Measurements from ENCODE around the gene MRAS.
"Not testable (repeated sequence)": the region's sequence is repeated elsewhere in the genome, so short reads cannot be mapped to it uniquely, and the experiment has no call there.

The MRAS gene

DNA sequence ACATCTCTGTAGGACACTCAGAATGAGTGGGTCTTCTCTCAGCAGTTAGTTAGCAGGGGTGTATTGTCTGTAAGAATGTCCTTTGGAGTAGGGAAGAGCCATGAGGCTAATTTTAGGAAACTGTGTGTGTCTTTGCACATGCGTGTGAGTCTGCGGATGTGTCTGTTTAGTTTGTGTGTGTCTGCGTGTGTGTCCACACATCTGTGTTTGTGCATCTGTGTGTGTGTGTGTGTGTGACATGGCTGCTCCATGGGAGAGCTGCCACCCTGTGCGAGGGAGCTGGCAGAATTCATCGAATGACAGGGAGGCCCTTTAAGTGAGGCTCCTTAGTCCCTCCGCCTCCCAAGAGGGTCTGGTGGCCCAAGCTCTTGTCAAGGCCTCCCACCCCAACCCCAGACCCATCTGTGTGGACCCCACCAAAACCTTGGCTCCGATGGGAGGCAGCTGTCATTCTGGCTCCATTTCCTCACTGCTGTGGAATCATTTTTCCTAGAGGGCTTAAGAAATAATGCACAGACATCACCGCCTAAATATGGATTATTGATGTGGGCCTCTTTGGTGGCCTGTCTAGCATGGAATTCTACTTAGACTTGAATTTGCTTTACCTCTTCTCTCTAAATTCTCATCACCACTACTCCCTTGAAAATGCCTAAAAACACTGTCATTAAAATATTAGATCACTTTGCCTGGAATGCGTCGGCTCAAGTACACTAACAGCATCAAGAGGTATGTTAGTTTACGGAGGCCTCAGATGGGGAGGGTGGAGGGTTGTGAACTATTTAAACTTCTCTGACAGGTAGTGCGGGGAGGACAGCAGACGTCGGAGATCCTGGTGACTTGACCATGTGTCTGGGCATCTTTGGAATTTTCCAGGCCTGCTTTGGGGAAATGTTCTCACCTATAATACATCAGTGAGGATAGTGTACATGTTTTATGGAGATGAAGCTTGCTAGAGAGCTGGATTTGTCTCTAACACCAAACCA is 95.4 kb downstream of the MRAS start:
- no peak for DNase-seq (ENCODE audit: low read depth in 2 of 2)

DNA sequence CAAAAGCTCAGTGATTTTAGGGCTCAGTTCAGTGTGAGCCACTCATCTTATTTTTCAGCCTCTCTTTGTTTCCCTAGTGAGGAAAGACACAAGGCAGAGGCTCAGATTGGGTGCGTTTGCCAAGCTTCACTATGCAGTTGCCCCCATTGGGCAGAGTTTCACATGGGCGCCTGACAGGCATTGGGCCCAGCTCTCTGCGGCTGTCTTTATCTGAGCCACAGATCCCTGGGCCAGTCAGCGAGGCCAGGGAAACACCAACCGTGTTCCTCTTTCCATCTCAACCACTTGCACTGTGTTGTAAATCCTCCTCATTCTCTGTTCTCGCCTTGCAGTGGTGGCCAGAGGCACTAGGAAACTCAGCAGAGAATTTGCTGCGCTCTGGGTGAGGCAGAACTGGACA is 96.9 kb downstream of the MRAS start:
- DNase-seq (ENCODE audit: low read depth in 2 of 2), result no peak

GRCh38 chr3:138445654-138446053 is 97.3 kb downstream of the MRAS start:
- no peak for DNase-seq (ENCODE audit: low read depth in 2 of 2)

DNA sequence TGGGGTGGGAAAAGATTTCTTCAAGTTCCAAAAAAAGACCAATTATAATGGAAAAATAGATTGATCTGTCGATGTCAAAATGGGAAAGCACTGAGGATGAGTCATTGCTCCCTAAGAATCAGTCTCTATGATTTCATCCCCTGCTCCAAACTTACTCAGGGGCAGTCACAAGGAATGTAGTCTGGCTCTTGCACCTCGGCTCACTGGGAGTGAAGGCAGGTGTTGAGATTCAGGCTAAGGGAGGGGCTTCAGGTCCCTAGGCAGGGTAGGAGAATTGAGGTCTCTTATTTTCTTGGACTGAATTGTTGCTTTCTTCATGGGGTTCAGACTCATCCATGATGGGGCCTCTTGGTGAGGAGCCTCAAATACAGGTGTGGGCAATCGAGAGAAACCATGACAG is 100.3 kb downstream of the MRAS start:
- no peak for DNase-seq (ENCODE audit: low read depth in 2 of 2)

DNA sequence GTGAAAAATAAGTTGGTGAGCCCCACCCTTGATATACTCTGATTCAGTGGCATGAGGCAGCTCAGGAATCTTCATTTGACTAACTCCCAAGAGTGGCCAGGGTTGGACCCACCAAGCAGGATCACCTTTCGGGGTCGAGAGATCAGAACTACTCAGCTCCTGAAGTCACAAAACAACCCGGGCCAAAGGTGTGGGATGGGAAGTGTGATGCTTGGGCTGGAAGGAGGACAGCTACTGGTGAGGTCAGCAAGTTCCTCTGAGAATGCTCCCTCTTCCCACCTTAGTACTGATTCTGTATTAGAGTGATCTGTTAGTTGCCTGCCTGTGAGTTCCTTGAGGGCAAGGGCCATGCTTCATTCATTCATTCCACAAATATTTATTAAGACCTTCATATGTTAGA is 101.1 kb downstream of the MRAS start:
- DNase-seq (ENCODE audit: low read depth in 2 of 2), result no peak

DNA sequence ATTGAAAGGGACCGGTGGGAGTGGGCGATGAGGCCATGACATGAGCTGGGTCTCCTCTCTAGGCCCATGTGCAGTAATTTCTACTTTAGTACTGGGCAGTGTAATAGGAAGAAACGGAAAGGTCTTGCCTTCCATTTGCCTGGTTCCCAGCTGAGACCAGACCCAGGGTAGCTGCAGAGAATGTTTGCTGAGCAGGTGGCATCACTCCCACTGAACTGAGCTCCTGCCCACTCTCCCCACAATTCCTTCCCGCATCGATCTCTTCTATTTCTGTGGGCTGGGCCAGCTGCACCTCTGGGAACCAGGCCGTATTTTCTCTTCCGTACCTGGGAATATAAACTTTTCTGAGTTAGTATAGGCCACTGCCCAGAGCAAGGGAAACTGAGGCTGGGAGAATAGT is 101.8 kb downstream of the MRAS start:
- DNase-seq (ENCODE audit: low read depth in 2 of 2), result no peak

DNA sequence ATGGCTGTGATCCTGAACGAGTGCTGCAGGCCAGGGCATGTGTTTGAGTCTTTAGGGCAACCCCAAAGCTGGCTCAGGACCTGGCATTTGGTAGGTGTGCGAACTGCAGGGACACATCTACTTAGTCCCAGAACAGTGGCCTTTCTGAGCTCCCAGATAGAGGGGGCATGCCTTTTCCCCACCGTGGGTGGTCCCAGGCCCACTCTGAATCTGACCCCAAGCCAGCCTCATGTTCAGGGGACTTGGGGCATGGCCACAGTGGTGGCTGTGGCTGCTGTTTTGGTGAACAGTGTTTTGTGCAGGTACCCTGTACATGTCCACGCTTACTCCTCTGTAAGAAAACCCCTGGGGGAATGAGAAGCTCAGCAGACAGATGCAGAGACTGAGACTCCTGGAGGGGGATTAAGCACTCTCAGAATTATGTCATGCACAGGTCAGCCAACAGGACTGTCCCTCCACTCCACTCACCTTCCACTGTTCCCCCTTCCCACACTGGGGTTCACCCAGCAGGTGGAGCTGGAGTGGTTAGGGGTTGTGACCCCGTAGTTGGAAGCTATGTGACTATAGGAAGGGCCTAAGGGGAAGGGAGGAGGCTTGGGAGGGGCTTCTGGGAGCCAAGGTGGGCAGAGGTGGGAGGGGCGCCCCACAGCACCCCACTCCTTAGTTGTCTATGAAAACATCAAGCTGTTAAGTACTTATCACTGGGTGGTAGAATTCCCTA is 102.5 kb downstream of the MRAS start:
- no peak for DNase-seq (ENCODE audit: low read depth in 2 of 2)

GRCh38 chr3:138451595-138452162 is 103.3 kb downstream of the MRAS start:
- DNase-seq (ENCODE audit: low read depth in 2 of 2), result no peak

DNA sequence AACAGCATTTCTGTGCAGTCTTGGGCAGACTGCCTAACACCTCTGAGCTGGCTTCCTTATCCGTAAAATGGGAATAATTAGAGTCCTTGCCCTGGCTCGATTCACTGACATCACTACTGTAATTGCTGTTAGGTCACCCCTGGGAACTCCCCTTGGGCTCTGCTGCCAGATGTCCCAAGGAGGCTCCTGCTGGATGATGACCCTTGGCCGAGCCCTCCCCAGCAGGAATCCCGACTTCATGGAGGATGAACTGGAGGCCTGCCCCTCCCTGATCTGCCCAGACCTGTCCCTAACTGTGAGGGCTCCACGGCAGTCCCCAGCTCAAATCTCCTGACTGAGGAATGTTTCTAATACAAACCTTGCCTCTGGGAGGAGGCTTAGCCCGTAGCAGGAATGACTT is 104.1 kb downstream of the MRAS start:
- no peak for DNase-seq (ENCODE audit: low read depth in 2 of 2)

- DNase-seq (ENCODE audit: low read depth in 2 of 2), result not testable (repeated sequence)
Observed at GRCh38 chr3:138453940-138454339, 105.6 kb downstream of the MRAS start.
